GM12878 (cell line): Measurements from ENCODE around the gene CHIC2. TPM values are rescaled to one million over a fixed set of nuclear protein-coding genes. Genes with fewer than 3 reads are reported as not detected.
"Not testable (repeated sequence)": the region's sequence is repeated elsewhere in the genome, so short reads cannot be mapped to it uniquely, and the experiment has no call there.

ENCODE experiments used
- ATAC-seq: fragments of 200-7000 bp; cut with Tn5 transposase; 3 replicates; pipeline ENCODE4 v1.9.1; 2020; ENCODE audit warnings: mild to moderate bottlenecking, moderate library complexity
- BruUV-seq: library from RNA; stranded (reverse); fragments of 400-500 nt; replicated peaks from 2 replicates; lab custom pipeline; 2021; lab: Mats Ljungman, UMichigan
- CTCF ChIA-PET: fragments of 300-600 bp; sonication (Branson Sonifier 250); formaldehyde crosslinking; extraction: SDS; loops from one replicate; lab custom pipeline; 2021; ENCODE audit warnings: inconsistent platforms; lab: Yijun Ruan, JAX
- POLR2A ChIA-PET: fragments of 350-600 bp; formaldehyde crosslinking; extraction: SDS; loops from one replicate; lab custom pipeline; 2021; ENCODE audit warnings: inconsistent platforms; lab: Charles Lee
- RAD21 ChIA-PET: fragments of 300-600 bp; sonication (Branson Sonifier 250); formaldehyde crosslinking; loops from one replicate; lab custom pipeline; 2023; ENCODE audit warnings: antibody characterized with exemption; ENCODE audit not compliant: unreplicated experiment; lab: Charles Lee
- SMC1A ChIA-PET: fragments of 300-600 bp; sonication (Branson Sonifier 250); formaldehyde crosslinking; loops from one replicate; lab custom pipeline; 2023; ENCODE audit not compliant: unreplicated experiment, uncharacterized antibody; lab: Charles Lee
- DNase-seq: peaks from one replicate; pipeline ENCODE4 v3.0.0-alpha.2; 2011; ENCODE audit warnings: low read depth, low spot score
- FAIRE-seq: peaks from 3 replicates; lab custom pipeline; 2011; peaks lifted over from hg19 to GRCh38; lab: Jason Lieb, UNC
- H2AFZ ChIP-seq: 2 replicates; pipeline ENCODE4 v1.6.0; 2011; ENCODE audit warnings: low read depth, low read length, control low read depth; ENCODE audit not compliant: control insufficient read depth
- H3K27ac ChIP-seq: 2 replicates; pipeline ENCODE4 v1.5.1; 2011; ENCODE audit warnings: control low read depth; ENCODE audit not compliant: control insufficient read depth, insufficient read depth
- H3K27me3 ChIP-seq, 2 experiments: replicated peaks in 1 of 2; 2 replicates each; pipeline versions ENCODE4 v1.6.0 to v1.6.1; 2011; ENCODE audit warnings: low read length in 1 of 2; ENCODE audit not compliant: control insufficient read depth in 2 of 2, insufficient read depth in 2 of 2
- H3K36me3 ChIP-seq, 2 experiments: 2 replicates each; pipeline ENCODE4 v1.5.1; 2011; ENCODE audit warnings: low read length in 1 of 2; ENCODE audit not compliant: control insufficient read depth in 2 of 2, insufficient read depth in 2 of 2
- H3K4me1 ChIP-seq: 2 replicates; pipeline ENCODE4 v1.6.1; 2011; ENCODE audit warnings: mild to moderate bottlenecking, low read length, moderate library complexity, mixed read lengths; ENCODE audit not compliant: control insufficient read depth, insufficient read depth
- H3K4me2 ChIP-seq: 2 replicates; pipeline ENCODE4 v1.6.0; 2011; ENCODE audit warnings: control low read depth; ENCODE audit not compliant: control insufficient read depth, insufficient read depth
- H3K4me3 ChIP-seq: fragments of 200-600 bp; sonication (generic); 2 replicates; pipeline ENCODE4 v1.5.1; 2016
- H3K79me2 ChIP-seq: 2 replicates; pipeline ENCODE4 v1.6.0; 2011; ENCODE audit warnings: low read length; ENCODE audit not compliant: control insufficient read depth, insufficient read depth
- H3K9ac ChIP-seq: 2 replicates; pipeline ENCODE4 v1.8.0; 2011; ENCODE audit warnings: low read length, control low read depth, mixed read lengths; ENCODE audit not compliant: control insufficient read depth, insufficient read depth
- H3K9me3 ChIP-seq: replicated peaks from 3 replicates; pipeline ENCODE4 v1.5.1; 2011; ENCODE audit warnings: mild to moderate bottlenecking, low read length; ENCODE audit not compliant: control insufficient read depth, insufficient read depth
- H4K20me1 ChIP-seq: 2 replicates; pipeline ENCODE4 v1.6.0; 2011; ENCODE audit not compliant: control insufficient read depth, insufficient read depth
- CEBPB ChIP-seq, 2 experiments: fragments of 150-350 bp in 1 of 2; IDR thresholded peaks; 2 replicates each; pipeline ENCODE4 v1.6.1; 2012 to 2014; ENCODE audit warnings: low read depth in 2 of 2, low read length in 2 of 2, borderline replicate concordance in 1 of 2, inconsistent platforms in 1 of 2
- ETV6 ChIP-seq, 2 experiments: fragments of 450-650 bp in 1 of 2; IDR thresholded peaks in 1 of 2; conservative IDR thresholded peaks in 1 of 2; 2 replicates each; pipeline ENCODE4 v1.6.1; 2014; ENCODE audit warnings: antibody characterized with exemption in 1 of 2, borderline replicate concordance in 1 of 2, low read depth in 1 of 2, mild to moderate bottlenecking in 1 of 2, moderate library complexity in 1 of 2
- LARP7 ChIP-seq: fragments of 450-650 bp; IDR thresholded peaks from 2 replicates; pipeline ENCODE4 v1.6.1; 2017; ENCODE audit warnings: mild to moderate bottlenecking
- RCOR1 ChIP-seq: conservative IDR thresholded peaks from 2 replicates; pipeline ENCODE4 v1.6.1; 2012; ENCODE audit warnings: low read depth, low read length, improper control_type of control experiment
- SMAD5 ChIP-seq: IDR thresholded peaks from 2 replicates; pipeline ENCODE4 v1.6.1; 2016; ENCODE audit warnings: antibody characterized with exemption, low read depth
- SUPT20H ChIP-seq: IDR thresholded peaks from 2 replicates; pipeline ENCODE4 v1.6.1; 2011; ENCODE audit warnings: low read depth, mild to moderate bottlenecking, low read length, moderate library complexity, borderline replicate concordance; ENCODE audit not compliant: control insufficient read depth
- ZNF217 ChIP-seq: fragments of 450-650 bp; IDR thresholded peaks from 2 replicates; pipeline ENCODE4 v1.6.1; 2017; ENCODE audit warnings: antibody characterized with exemption, mild to moderate bottlenecking
- WGBS: methylation state at CpG from one replicate; pipeline ENCODE4 v1.1.6; 2016; ENCODE audit warnings: low lambda C conversion rate; ENCODE audit not compliant: insufficient replicate concordance, insufficient coverage; ENCODE audit errors: missing lambda C conversion rate; 5-methylcytosine and 5-hydroxymethylcytosine counted together
- in situ Hi-C: fragments of 300-500 bp; cut with MboI; formaldehyde crosslinking; loops from 9 replicates; pipeline ENCODE4 v1.14.3; 2018; ENCODE audit warnings: mixed read lengths
- intact Hi-C: fragments of 100-400 bp; cut with micrococcal nuclease; formaldehyde crosslinking; loops from one replicate; pipeline ENCODE4 v1.14.2; 2022; ENCODE audit not compliant: unreplicated experiment
- polyA plus RNA-seq, 11 experiments: library from polyadenylated mRNA; depleted of rRNA in 4 of 11; unstranded in 6 of 11; stranded (reverse) in 5 of 11; fragments of >200 nt; fragmentation: Nextera tagmentation in 4 of 11; fragmentation: Illumina TruSeq in 1 of 11; extraction: Ambion mirVana in 4 of 11; extraction: Trizol in 1 of 11; gene quantifications; 1 replicate in 1 of 11; 2 replicates in 10 of 11; pipeline versions ENCODE4 v1.2.1 to v1.2.3, GENCODE V29; 2011 to 2016; ENCODE audit warnings: inconsistent platforms in 2 of 11, missing spikeins in 2 of 11, low read depth in 1 of 11
- total RNA-seq, 4 experiments: library from RNA; depleted of rRNA in 3 of 4; stranded (reverse); fragments of >200 nt in 3 of 4; fragmentation: Illumina TruSeq in 1 of 4; extraction: Trizol in 1 of 4; gene quantifications; 2 replicates each; pipeline versions ENCODE4 v1.2.1 to v1.2.3, GENCODE V29; 2013 to 2021
- TF ChIP-seq, protein P1 (sequence below): fragments of 450-650 bp; IDR thresholded peaks from 2 replicates; pipeline ENCODE4 v1.6.1; 2017; ENCODE audit warnings: low read depth, mild to moderate bottlenecking, moderate library complexity

CHIC2 gene
- total and polyA plus RNA-seq, 10 of the 15 experiments (the other 5 are each of a cell fraction or from before 2014, with no cell fraction given): 0.80 to 24.4 (median 12.2) TPM

DNA sequence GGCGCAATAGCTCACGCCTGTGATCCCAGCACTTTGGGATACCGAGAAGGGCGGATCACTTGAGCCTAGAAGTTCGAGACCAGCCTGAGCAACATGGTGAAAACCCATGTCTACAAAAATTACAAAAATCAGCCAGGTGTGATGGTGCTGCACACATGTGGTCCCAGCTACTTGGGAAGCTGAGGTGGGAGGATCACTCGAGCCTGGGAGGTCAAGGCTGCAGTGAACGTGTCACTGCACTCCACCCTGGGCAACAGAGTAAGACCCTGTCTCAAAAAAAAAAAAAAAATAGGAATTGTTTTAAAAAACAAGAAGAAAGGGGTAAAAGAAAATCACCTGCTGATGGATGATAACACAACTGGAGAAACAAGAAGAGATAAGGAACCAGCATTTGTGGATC is 38.8 kb downstream of the CHIC2 start (continued):
- no peak for TF ChIP-seq SMAD5
- TF ChIP-seq, all 136 proteins: peak for 0

DNA sequence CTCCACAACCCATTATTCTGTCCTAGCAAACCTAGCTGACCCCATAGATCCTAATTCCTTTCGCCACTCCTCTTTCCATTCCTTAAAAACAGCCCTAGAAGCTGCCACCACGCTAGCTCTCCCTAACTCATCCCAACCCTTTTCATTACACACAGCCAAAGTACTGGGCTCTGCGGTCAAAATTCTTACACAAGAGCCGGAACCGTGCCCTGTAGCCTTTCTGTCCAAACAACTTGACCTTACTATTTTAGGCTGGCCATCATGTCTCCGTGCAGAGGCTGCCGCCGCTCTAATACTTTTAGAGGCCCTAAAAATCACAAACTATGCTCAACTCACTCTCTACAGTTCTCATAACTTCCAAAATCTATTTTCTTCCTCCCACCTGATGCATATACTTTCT is 41.4 kb downstream of the CHIC2 start:
- CTCF ChIA-PET, H3K36me3 ChIP-seq, RAD21 ChIA-PET, SMC1A ChIA-PET, intact Hi-C loops, H3K79me2 ChIP-seq, DNase-seq, H2AFZ ChIP-seq, POLR2A ChIA-PET, H3K27ac ChIP-seq, H3K4me3 ChIP-seq, H3K4me2 ChIP-seq, FAIRE-seq, H3K27me3 ChIP-seq, BruUV-seq, in situ Hi-C loops, ATAC-seq, H4K20me1 ChIP-seq, H3K4me1 ChIP-seq, H3K9ac ChIP-seq, H3K9me3 ChIP-seq: not testable (repeated sequence)
- 96% methylated on average over 8 of the region's 8 CpGs for WGBS

DNA sequence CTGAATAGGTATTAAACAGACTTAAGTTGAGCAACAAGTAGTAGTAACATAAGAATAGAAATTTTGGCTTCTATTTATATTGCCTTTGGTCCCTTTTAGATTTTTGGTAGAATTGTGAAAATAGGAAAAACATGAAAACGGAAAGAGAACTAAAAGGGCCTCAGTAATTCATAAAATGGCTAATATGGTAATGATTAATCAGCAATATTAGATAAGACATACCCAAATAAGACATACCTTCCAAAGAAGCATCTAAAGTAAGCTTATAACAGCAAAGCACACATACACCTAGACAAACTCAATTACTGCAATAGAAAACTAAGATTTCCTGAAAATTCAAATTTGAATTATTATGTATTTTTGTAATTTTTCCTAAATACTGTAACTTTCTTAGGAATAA is 46.4 kb downstream of the CHIC2 start:
- Histone ChIP-seq H3K27me3 (no peaks in the 10 kb centered on the region), H3K79me2 (no peaks in the 10 kb centered on the region), H3K9me3 (no peaks in the 10 kb centered on the region; the same call in 2 of the 3 replicates), H2AFZ (no peak overlapping the region), H3K4me3 (no peak overlapping the region), H4K20me1 (no peaks in the 10 kb centered on the region), H3K27ac (no peak overlapping the region), H3K36me3 (no peaks in the 10 kb centered on the region), H3K9ac (no peak overlapping the region), H3K4me2 (no peak overlapping the region), H3K4me1 (no peaks in the 10 kb centered on the region)
- CTCF ChIA-PET: interaction anchor here (1.7 kb wide), 1 partner anchor 88 kb away, joined by 4 read pairs; no protein-coding TSS in a partner anchor
- WGBS: 100% methylated on average over 1 of the region's 1 CpG
- TF ChIP-seq, protein P1, sequence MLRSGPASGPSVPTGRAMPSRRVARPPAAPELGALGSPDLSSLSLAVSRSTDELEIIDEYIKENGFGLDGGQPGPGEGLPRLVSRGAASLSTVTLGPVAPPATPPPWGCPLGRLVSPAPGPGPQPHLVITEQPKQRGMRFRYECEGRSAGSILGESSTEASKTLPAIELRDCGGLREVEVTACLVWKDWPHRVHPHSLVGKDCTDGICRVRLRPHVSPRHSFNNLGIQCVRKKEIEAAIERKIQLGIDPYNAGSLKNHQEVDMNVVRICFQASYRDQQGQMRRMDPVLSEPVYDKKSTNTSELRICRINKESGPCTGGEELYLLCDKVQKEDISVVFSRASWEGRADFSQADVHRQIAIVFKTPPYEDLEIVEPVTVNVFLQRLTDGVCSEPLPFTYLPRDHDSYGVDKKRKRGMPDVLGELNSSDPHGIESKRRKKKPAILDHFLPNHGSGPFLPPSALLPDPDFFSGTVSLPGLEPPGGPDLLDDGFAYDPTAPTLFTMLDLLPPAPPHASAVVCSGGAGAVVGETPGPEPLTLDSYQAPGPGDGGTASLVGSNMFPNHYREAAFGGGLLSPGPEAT: no peak
- TF ChIP-seq CEBPB (IDR thresholded peaks at IDR 0.05; ENCODE audit: borderline replicate concordance in 1 of 2, low read depth in 2 of 2, low read length in 2 of 2) (no peak), ZNF217 (no peak), LARP7 (no peak), RCOR1 (no peak), SUPT20H (no peak), ETV6 (conservative IDR thresholded peaks at IDR 0.05 in 1 of 2, IDR thresholded peaks at IDR 0.05 in 1 of 2; ENCODE audit: borderline replicate concordance in 1 of 2, low read depth in 1 of 2) (no peak)
- FAIRE-seq (no peak), DNase-seq (no peak), ATAC-seq (no peak)
- RAD21 ChIA-PET: no interaction called here
- POLR2A ChIA-PET: no interaction called here
- intact Hi-C loops: no loop called here
- in situ Hi-C loops: no loop called here
- BruUV-seq: no TSS peak
- SMC1A ChIA-PET: interaction anchor here (0.6 to 1.3 kb wide), 2 partner anchors 39 to 48 kb away, joined by 3 to 4 read pairs; no protein-coding TSS in a partner anchor
